HuH-7 (cell line): Measurements from ENCODE around the gene INTS6L.

Experiments
- DNase-seq: peaks from one replicate; pipeline ENCODE4 v3.0.0; 2011; ENCODE audit warnings: low spot score

Gene INTS6L

DNA sequence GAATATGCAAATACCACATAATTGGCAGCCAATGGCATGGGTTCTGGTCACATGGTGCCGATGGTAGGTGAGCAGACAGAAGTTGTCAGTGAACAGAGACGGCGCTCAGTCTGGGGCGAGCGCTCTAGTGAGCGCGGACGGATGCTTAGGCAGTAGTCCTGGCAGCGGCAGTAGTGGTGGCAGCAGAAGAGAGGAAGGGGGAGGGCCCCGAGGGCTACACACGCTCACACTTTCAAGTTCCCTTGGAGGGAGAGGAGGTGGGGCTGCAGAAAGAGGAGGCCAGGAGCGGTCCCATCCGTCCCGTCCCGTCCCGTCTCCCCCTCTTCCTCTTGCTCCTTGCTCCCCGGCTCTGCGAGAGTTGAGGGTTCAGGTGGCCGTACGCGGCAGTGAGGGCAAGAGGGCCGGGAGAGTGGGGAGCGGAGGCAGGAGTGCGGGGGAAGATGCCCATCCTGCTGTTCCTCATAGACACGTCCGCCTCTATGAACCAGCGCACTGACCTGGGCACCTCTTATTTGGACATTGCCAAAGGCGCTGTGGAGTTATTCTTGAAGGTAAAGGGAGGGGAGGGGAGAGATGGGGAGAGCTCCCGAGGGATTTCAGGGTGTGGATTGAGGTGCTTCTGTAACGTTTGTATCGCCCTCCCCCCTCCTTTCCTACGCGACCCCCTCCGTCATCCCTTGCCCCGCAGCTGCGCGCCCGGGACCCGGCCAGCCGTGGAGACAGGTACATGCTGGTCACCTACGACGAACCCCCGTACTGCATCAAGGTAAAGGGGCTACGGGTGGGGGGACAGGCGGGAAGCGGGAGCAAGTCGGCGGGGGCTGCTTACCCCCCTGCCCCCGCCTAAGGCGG is at the start of gene INTS6L:
Gene INTS6L, plus strand, starts transcription at position 108 of the 852 bp plus-strand sequence. Its CDS starts 333 bp downstream, at position 441.
- DNase-seq = no peak

DNA sequence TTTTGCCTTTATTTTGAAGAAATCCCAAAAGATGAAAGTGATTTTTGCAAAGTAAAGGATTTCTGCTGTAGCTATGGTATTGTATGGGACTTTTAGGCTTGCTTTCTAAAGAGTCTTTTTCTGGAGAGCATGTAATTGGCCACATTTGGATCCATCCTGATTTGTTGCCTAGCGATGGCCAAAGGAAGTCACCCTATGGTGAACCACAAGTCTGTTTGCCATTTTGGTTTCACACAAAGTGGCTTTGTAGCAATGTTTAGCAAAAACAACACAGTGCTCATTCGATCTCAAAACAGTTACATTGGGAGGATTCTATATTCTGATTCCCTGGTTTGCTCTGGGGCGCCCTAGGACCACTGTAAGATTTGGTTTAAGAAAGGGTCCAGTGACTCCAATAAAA is 44.1 kb upstream of the INTS6L start:
- DNase-seq = no peak

DNA sequence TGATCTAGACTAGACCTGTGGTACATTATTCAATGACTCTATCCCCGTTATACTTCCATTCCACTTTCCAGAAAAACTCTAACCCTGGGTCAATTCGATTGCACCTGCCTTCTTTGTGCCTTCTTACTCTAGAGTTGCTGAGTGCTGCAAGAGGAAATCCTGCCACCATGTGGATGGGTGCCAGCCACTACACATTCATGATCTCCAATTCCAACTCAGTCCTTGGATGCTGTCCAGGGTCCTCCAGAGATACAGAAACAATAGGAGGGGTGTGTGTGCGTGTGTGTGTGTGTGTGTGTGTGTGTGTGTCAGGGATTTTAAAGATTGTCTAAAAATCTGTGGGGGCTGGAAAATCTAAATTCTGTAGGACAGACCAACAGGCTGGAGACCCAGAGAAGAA is 42.9 kb upstream of the INTS6L start:
- peak; percentile 4 for DNase-seq

GRCh38 chrX:135480076-135480475 is 40.4 kb upstream of the INTS6L start:
- no peak for DNase-seq

DNA sequence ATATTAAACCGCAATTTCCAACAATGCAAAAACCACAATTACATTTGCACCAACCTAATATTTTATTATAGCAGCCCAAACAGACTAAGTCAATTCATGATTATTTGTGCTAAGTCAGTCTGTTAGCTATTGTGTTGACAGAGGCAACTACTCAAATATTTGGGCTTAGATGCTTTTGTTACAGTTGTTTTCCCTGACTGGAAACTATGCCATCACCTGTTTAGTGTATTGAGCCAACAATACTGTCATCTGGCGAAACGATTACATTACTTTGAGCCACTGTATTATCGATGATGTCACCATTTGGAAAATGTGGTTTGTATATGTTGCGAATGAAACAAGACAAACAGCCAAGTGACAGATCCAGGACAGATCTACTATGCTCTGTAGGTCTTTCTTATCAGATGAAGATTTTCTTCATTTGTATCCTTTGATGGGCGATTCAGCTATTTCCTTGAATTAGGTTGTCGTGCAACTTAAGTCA is 38.7 kb upstream of the INTS6L start:
- no peak for DNase-seq

DNA sequence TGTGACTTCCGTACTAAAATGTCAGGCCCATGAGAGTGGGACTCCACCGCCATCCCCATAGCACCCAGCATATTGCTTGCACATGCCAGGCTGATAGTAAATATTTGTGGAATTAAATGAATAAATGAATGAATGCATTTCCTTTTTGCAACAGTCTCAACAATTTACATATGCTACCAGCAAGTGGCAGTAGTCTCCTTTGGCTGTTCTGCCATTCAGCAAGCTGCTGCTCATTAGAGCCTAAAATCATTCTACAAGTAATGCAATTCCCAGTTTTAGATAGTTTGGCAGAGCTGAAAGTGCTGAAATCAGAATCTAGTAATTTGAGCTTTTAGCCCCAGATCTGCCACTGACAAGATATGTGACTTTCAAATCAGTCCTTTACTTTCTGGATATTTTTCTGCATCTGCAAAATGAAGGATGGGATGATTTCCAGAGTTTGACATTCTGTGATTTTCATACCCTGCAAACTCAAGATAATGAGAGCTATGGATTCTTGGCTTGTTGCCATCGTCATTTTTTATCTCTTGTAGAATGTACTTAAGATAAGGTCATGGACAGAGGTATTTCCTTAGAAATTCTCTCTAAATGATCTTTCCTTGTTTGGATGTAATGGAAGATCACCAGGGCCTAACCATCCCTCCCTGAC is 35.7 kb upstream of the INTS6L start:
- peak; percentile 0 for DNase-seq

- no peak for DNase-seq
These were observed 30.9 kb upstream of the INTS6L start for GRCh38 chrX:135489542-135489941.

GRCh38 chrX:135490979-135491514 is 29.4 kb upstream of the INTS6L start:
- DNase-seq = no peak

GRCh38 chrX:135494453-135494852 is 26.0 kb upstream of the INTS6L start:
- DNase-seq = no peak

GRCh38 chrX:135497736-135498135 is 22.7 kb upstream of the INTS6L start:
- no peak for DNase-seq

DNA sequence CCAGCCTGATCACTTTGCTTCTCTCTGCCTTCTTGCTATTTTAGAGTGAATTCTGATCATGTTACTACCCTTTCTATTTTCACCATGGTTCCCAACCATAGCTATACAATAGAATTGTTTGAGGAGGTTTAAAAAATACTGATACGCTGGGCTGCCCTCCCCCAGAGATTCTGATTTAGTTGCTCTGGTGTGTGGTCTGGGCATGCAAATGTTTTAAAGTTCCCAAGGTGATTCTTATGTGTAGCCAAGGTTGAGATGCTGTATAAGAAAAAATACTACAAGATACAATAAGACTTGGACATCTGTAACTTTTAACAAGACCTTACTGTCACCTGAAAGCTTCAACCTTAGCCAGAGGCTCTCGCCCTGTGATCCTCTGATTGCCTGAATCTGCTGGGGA is 22.2 kb upstream of the INTS6L start:
- DNase-seq = no peak

- DNase-seq = no peak
These were observed 15.1 kb upstream of the INTS6L start for GRCh38 chrX:135505351-135505750.

DNA sequence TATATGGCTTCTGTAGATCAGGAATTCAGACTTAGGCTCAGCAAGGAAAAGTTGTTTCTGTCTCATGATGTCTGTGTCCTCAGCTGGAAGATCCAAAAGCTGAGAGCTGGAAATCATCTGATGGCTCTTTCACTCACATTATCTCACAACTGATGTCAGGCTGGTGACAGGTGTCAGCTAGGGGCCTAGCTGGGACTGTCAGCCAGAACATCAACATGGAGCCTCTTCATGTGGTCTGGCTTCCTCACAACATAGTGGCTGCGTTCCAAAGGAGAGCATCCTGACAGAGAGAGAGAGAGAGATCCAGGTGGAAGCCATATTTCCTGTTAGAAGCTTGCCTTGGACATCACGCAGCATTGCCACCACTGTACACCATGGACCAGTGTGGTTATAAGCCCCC is 10.6 kb upstream of the INTS6L start:
- DNase-seq = no peak

- DNase-seq = no peak
These were observed 7.8 kb upstream of the INTS6L start for GRCh38 chrX:135512508-135513129.

- no peak for DNase-seq
These were observed 7.3 kb upstream of the INTS6L start for GRCh38 chrX:135513130-135513515.

DNA sequence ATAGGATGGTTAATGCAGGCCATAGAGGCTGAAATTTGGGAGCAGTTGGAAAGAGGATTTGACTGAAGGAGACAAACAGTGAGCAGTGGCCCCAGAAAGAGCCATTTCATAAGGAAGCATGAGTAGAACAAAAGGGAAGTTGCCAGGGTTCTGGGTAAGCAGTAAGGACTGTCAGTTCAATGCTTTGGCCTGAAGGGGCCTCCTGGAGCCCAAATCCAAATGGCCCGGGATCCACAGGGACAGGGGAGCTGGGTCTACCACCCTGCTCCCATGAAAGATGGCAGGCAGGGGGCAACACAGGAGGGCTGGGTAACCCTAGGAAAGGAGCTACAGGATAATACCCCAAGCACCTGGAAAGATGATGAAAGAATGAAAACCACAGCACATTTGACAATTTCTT is 4.1 kb upstream of the INTS6L start:
- DNase-seq = no peak

DNA sequence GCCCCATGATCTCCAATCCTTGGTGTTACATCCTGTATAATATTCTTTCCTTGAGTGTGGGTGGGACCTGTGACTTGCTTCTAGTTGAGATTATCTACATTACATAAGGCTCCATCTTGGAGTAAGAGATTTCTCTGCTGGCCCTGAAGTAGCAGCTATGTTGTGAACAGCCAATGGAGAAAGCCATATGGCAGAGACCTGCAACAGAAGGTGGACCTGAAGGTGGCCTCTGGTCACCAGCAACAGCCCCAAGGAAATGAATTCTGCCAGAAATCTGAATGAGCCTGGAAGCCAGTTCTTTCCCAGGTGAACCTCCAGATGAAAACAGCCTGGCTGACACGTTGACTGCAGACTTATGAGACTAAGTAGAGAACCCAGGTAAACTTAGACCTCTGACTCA is 2.3 kb upstream of the INTS6L start:
- DNase-seq = no peak

- DNase-seq = no peak
These were observed 373 bp upstream of the INTS6L start for GRCh38 chrX:135520022-135520552.

DNA sequence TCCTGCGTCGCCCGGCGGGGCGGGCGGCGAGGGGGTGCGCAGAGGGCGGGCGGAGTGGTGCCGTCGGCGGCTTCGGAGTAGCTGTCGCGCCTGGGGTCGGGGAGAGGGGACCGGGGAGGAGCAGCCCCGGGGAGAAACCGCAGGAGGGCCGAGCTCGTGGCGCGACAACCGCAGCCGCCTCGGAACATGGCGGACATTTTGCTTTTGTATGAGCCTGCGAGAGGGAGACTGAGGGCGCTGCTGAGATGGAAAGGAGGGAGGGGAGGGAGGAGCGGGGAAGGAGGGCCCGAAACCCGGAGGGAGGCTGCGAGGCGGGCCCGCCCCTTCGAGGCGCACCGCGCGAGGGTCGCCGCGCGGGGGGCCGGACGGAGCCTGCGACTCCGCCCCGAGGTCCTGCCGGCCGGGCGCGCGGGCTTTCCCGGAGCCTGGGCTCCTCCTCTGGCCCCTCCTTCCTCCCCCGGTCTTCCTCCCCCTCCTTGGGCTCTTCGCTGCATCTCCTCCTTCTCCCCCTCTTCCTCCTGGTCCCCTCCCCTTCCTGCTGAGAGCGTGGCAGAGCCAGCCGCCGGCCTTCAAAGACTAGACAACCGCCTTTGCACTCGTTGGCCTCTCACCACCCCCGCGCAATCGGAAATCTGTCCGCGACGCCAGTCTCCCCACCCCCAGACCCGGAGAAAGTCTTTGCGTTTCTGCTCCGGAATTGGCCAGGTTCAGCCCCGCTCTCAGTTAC is 1.1 kb downstream of the INTS6L start:
- peak; percentile 18 for DNase-seq

DNA sequence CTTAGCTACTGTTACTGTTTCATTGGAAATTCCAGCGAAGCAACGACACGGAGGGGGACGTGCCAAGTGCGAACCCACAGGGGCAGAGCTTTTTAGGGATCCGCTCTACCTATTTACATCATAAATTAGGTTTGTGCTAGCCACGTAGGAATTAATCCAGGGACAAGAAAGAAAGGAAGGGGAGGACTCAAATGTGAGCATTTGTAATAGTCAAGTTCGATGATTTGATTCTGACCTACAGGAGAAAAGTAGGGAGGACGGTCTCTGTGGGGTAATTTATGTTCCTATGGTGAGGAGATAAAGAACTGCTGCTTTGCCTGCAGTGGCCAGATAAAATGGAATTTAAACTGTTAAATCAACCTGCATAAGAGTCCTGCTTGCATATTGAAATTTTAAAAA is 1.7 kb downstream of the INTS6L start:
- DNase-seq = no peak

DNA sequence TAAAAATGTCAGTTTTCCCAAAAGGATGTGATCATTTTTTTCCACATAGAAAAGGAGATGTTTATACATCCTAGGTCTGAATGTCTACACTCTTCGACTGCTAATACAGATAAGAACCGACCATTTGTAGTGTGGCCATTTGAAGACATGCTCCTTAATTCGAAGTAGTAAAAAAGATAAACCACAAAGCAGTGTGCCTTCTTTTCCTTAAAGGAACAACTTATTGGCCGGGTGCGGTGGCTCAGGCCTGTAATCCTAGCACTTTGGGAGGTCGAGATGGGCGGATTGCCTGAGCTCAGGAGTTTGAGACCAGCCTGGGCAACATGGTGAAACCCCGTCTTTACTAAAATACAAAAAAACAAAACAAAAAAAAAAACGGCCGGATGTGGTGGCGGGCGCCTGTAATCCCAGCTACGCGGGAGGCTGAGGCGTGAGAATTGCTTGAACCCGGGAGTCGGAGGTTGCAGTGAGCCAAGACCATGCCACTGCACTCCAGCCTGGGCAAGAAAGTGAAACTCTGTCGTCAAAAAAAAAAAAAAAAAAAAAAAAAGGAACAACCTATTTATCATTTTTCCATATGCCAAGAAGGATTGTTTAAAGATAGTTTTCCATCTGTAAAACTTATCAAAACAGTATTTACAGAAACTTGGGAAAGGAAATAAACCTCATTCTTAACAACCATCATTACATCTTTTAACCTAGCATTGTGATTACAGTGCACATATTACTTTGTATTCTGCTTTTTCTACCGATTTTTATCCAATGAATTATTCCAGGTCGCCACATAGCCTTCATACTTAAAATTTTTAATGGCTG is 2.6 kb downstream of the INTS6L start:
- DNase-seq = no peak
